Right lobe of liver (tissue), 6 donors: Measurements from ENCODE around the gene CDRT4. TPM values are rescaled to one million over a fixed set of nuclear protein-coding genes. Genes with fewer than 3 reads are reported as not detected.

Experiments
- ATAC-seq, 4 donors: fragments of 200-7000 bp; cut with Tn5 transposase; one replicate each; pipeline ENCODE4 v1.9.1; 2020; ENCODE audit warnings: mild to moderate bottlenecking in 4 of 4, moderate library complexity in 4 of 4
- DNase-seq, 3 donors: peaks; one replicate each; pipeline ENCODE4 v3.0.0-alpha.2; 2020
- H3K27ac ChIP-seq, 3 donors: fragments of 200-600 bp; one replicate each; pipeline ENCODE4 v1.8.0; 2022
- H3K27me3 ChIP-seq, 2 donors: fragments of 200-600 bp; one replicate each; pipeline ENCODE4 v1.8.0; 2022
- H3K36me3 ChIP-seq, 4 donors: fragments of 200-600 bp; sonication (generic) in 1 of 4; one replicate each; pipeline versions ENCODE4 v1.5.1 to v1.8.0; 2017 to 2022; ENCODE audit warnings: control low read depth in 1 of 4
- H3K4me1 ChIP-seq, 4 donors: fragments of 200-600 bp; sonication (generic) in 1 of 4; one replicate each; pipeline versions ENCODE4 v1.5.1 to v1.8.0; 2017 to 2022; ENCODE audit warnings: control low read depth in 1 of 4
- H3K4me3 ChIP-seq, 3 donors: fragments of 200-600 bp; one replicate each; pipeline ENCODE4 v1.8.0; 2022
- H3K9me3 ChIP-seq, 4 donors: fragments of 200-600 bp; sonication (generic) in 1 of 4; one replicate each; pipeline versions ENCODE4 v1.5.1 to v1.8.0; 2017 to 2022; ENCODE audit warnings: control low read depth in 1 of 4
- CTCF ChIP-seq, 4 donors: fragments of 200-600 bp in 3 of 4; fragments of 450-650 bp in 1 of 4; IDR thresholded peaks; one replicate each; pipeline versions ENCODE4 v1.5.1 to v1.8.0; 2016 to 2022; ENCODE audit warnings: antibody characterized with exemption in 4 of 4, mild to moderate bottlenecking in 2 of 4
- POLR2A ChIP-seq: fragments of 450-650 bp; IDR thresholded peaks from one replicate; pipeline ENCODE4 v1.6.1; 2017; ENCODE audit warnings: antibody characterized with exemption, mild to moderate bottlenecking
- WGBS: methylation state at CpG from one replicate; pipeline ENCODE4 v1.1.6; 2018; ENCODE audit warnings: low coverage, low lambda C conversion rate; ENCODE audit not compliant: insufficient coverage; ENCODE audit errors: missing lambda C conversion rate; 5-methylcytosine and 5-hydroxymethylcytosine counted together
- intact Hi-C, 2 donors: fragments of 100-400 bp; cut with DNase I; formaldehyde crosslinking; loops; one replicate each; pipeline versions ENCODE4 v1.11.2 to v1.14.1; 2022
- long read RNA-seq: library from polyadenylated mRNA; unstranded; transcript quantifications from one replicate; pipeline ENCODE4 v2.0.0, GENCODE V29; 2019
- total RNA-seq, 6 experiments: library from RNA; depleted of rRNA in 2 of 6; stranded (reverse); fragments of >200 nt in 2 of 6; fragmentation: NEBNext Ultra II Directional in 3 of 6; extraction: Animal tissue kit (Norgen Biotek cat#: 25700) in 3 of 6; gene quantifications; one replicate each; pipeline versions ENCODE4 v1.1.0 to v1.2.4, GENCODE V29; 2016 to 2023
- donor health status: DM: no; HTN: yes; CAD: no.
- donor health status: DM: no; HTN: no; CAD: no.
- donor health status: DM: no; HTN: no; CAD: no.
- donor health status: DM: no; HTN: yes; CAD: no.
- donor health status: DM: no; HTN: yes; CAD: no.

CDRT4 gene
- total RNA-seq: 1 to 10 TPM in 3 of 6 experiments, under 1 TPM in 3; 0.43 to 3.3 (median 1.3) TPM
- long read RNA-seq: 0 reads

DNA sequence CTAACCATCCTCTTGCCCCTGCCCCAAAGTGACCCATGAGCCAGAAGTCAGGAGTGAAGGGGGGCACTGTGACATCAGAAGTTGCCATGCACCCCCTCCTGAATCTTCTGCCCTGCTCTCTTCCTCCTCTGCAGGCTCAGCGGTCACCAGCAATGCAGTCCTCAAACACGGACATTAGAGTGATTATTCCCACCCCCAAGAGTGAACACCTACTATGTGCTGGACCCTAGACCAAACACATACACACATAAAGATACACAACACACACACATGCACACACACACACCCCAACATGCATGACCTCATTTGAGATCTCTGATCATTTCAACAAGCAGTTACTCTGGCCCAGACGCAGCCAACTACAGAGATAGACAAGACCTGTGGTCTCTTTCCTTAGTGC is at the start of gene CDRT4:
Gene CDRT4, minus strand, starts transcription at position 30 of the 400 bp plus-strand sequence. CDS start 27,383 bp downstream, outside the sequence.
- Histone ChIP-seq H3K4me1 (no peaks in the 10 kb centered on the region), H3K36me3 (no peaks in the 10 kb centered on the region), H3K9me3 (no peaks in the 10 kb centered on the region), H3K27me3 (no peaks in the 10 kb centered on the region), H3K27ac (no peak within 1 kb of the TSS), H3K4me3 (no peak within 1 kb of the TSS)
- TF ChIP-seq POLR2A (no peak), CTCF (IDR thresholded peaks at IDR 0.05) (no peak)
- 79% methylated on average over 3 of the region's 3 CpGs for WGBS
- ATAC-seq: no peak
- intact Hi-C loops: no loop called here
- no peak for DNase-seq

- ATAC-seq: no peak
- WGBS: 100% methylated on average over 8 of the region's 8 CpGs
- Histone ChIP-seq H3K27ac (no peak overlapping the region), H3K4me1 (no peaks in the 10 kb centered on the region), H3K4me3 (no peak overlapping the region), H3K9me3 (no peaks in the 10 kb centered on the region), H3K27me3 (no peaks in the 10 kb centered on the region), H3K36me3 (peaks cover 0 to 5% (median 0%) of the 10 kb centered on the region in 4 donors)
- intact Hi-C loops: no loop called here
- DNase-seq: no peak
- TF ChIP-seq CTCF (IDR thresholded peaks at IDR 0.05) (no peak), POLR2A (no peak)
These were observed 48.7 kb upstream of the CDRT4 start for GRCh38 chr17:15516150-15516549.

DNA sequence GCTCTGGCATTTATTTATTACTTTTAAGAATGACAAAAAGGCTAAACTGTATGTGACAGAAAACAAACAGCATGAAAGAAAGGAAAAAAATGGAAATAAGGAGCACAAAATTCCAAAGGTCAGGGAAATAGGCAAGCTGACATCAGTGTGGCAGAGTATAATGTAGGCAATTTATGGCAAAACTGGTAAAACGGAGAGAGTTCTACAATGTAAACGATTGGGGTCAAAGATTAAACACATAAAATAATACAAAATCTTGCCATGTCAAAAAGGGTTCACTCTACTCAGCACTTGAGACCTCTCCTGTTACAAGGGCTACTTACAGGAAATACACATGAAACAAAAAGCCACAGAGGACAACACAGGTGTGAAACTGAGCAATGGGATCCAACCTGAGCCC is 47.0 kb upstream of the CDRT4 start:
- ATAC-seq (no peak), DNase-seq (no peak)
- Histone ChIP-seq H3K4me3 (no peak overlapping the region), H3K36me3 (peaks cover 0 to 5% (median 0%) of the 10 kb centered on the region in 4 donors), H3K4me1 (no peaks in the 10 kb centered on the region), H3K27me3 (no peaks in the 10 kb centered on the region), H3K9me3 (no peaks in the 10 kb centered on the region), H3K27ac (no peak overlapping the region)
- no peak for TF ChIP-seq POLR2A
- no peak for TF ChIP-seq CTCF (IDR thresholded peaks at IDR 0.05)
- 19% methylated on average over 2 of the region's 2 CpGs for WGBS
- intact Hi-C loops: no loop called here

- no peak overlapping the region for H3K27ac ChIP-seq
- ATAC-seq: no peak
- intact Hi-C loops: no loop called here
These were observed 46.5 kb upstream of the CDRT4 start for GRCh38 chr17:15513856-15514459.

More at GRCh38 chr17:15513856-15514459, 46.5 kb upstream of the CDRT4 start:
- Histone ChIP-seq H3K4me1 (no peaks in the 10 kb centered on the region), H3K4me3 (no peak overlapping the region), H3K9me3 (no peaks in the 10 kb centered on the region), H3K36me3 (peaks cover 0 to 5% (median 0%) of the 10 kb centered on the region in 4 donors), H3K27me3 (no peaks in the 10 kb centered on the region)
- TF ChIP-seq CTCF (IDR thresholded peaks at IDR 0.05) (no peak), POLR2A (no peak)
- DNase-seq: no peak
- WGBS: 73% methylated on average over 5 of the region's 9 CpGs
